Adrenal gland (tissue), 12 donors: ENCODE measurements around the gene BRSK2. TPM values are rescaled to one million over a fixed set of nuclear protein-coding genes. Genes with fewer than 3 reads are reported as not detected.

Experiments used
- DNase-seq, 7 donors: peaks; one replicate each; pipeline ENCODE4 v3.0.0-alpha.2; 2019 to 2020
- H3K27ac ChIP-seq, 5 donors: fragments of 200-600 bp; sonication (generic) in 4 of 5; 1 replicate in 3 of 5; 2 replicates in 2 of 5; pipeline versions ENCODE4 v1.5.1 to v1.8.0; 2016 to 2020; ENCODE audit warnings: mild to moderate bottlenecking in 1 of 5
- H3K27me3 ChIP-seq: fragments of 200-600 bp; 2 replicates; pipeline ENCODE4 v1.8.0; 2021
- H3K36me3 ChIP-seq, 2 donors: fragments of 200-600 bp; replicated peaks in 1 of 2; 1 replicate in 1 of 2; 2 replicates in 1 of 2; pipeline versions ENCODE4 v1.5.1 to v1.8.0; 2018 to 2022
- H3K4me1 ChIP-seq, 2 donors: fragments of 200-600 bp; replicated peaks in 1 of 2; 1 replicate in 1 of 2; 2 replicates in 1 of 2; pipeline versions ENCODE4 v1.5.1 to v1.8.0; 2018 to 2021
- H3K4me3 ChIP-seq, 4 donors: fragments of 200-600 bp; sonication (generic) in 3 of 4; one replicate each; pipeline ENCODE4 v1.5.1; 2016 to 2018
- H3K9me3 ChIP-seq, 3 donors: fragments of 200-600 bp; sonication (generic) in 1 of 3; replicated peaks in 1 of 3; 1 replicate in 2 of 3; 2 replicates in 1 of 3; pipeline versions ENCODE4 v1.5.1 to v1.8.0; 2016 to 2021
- CTCF ChIP-seq, 6 experiments: fragments of 450-650 bp in 4 of 6; fragments of 200-600 bp in 2 of 6; sonication (generic) in 1 of 6; IDR thresholded peaks; 1 replicate in 5 of 6; 2 replicates in 1 of 6; pipeline versions ENCODE4 v1.5.1 to v1.8.0; 2016 to 2021; ENCODE audit warnings: antibody characterized with exemption in 6 of 6, mild to moderate bottlenecking in 2 of 6, moderate library complexity in 1 of 6
- POLR2A ChIP-seq, 2 donors: fragments of 450-650 bp; IDR thresholded peaks; one replicate each; pipeline ENCODE4 v1.6.1; 2017; ENCODE audit warnings: antibody characterized with exemption in 2 of 2, mild to moderate bottlenecking in 2 of 2, moderate library complexity in 1 of 2
- WGBS, 4 donors: extraction: QIAGEN DNeasy Blood & Tissue Kit in 2 of 4; methylation state at CpG; one replicate each; pipeline versions ENCODE4 v1.1.5 to v1.1.7; 2013 to 2017; 5-methylcytosine and 5-hydroxymethylcytosine counted together
- intact Hi-C, 2 donors: fragments of 100-400 bp; cut with DNase I; formaldehyde crosslinking; loops; one replicate each; pipeline versions ENCODE4 v1.14.1 to v1.15.0; 2022 to 2023
- polyA plus RNA-seq, 3 donors: library from polyadenylated mRNA; stranded (reverse); fragments of 200-250 nt in 2 of 3; fragments of 350-450 nt in 1 of 3; fragmentation: Illumina TruSeq in 1 of 3; extraction: RNeasy Lipid Tissue Mini Kit (QIAGEN cat#74804) in 1 of 3; gene quantifications; one replicate each; pipeline ENCODE4 v1.2.3, GENCODE V29; 2013 to 2014
- total RNA-seq, 9 donors: library from RNA; depleted of rRNA in 4 of 9; stranded (reverse); fragments of >200 nt in 4 of 9; fragments of 120-200 nt in 1 of 9; fragmentation: NEBNext Ultra II Directional in 1 of 9; extraction: Animal tissue kit (Norgen Biotek cat#: 25700) in 1 of 9; gene quantifications; one replicate each; pipeline versions ENCODE4 v1.1.0 to v1.2.4, GENCODE V29; 2013 to 2023
- donor health status: healthy with polysubstance abuse.
- donor health status: Bipolar disorder and iron deficiency.
- donor health status: DM: yes; HTN: yes; CAD: no.
- donor health status: DM: no; HTN: no; CAD: no.
- donor health status: DM: no; HTN: no; CAD: no.
- donor health status: DM: yes; HTN: yes; CAD: no.

BRSK2 gene
- total and polyA plus RNA-seq, 12 donors, result 0.18 to 24.5 (median 1.4) TPM; not detected in 1

- peaks cover 0 to 11% of the 10 kb centered on the region in 2 donors for H3K4me1 ChIP-seq
Measured at GRCh38 chr11:1496761-1497095, 107.0 kb downstream of the BRSK2 start.

GRCh38 chr11:1497600-1497999, 107.9 kb downstream of the BRSK2 start:
- H3K27me3 ChIP-seq, result no peaks in the 10 kb centered on the region
- WGBS, 4 donors, result 76 to 87% (median 83%) methylated on average over 5 of the region's 5 CpGs
- peaks cover 0 to 16% of the 10 kb centered on the region in 2 donors for H3K4me1 ChIP-seq
- intact Hi-C loops, result no loop called here
- TF ChIP-seq CTCF (IDR thresholded peaks at IDR 0.05) (no peak), POLR2A (IDR thresholded peaks at IDR 0.05) (no peak)
- peak in 1 of 7 donors; percentile 9 for DNase-seq
- no peak overlapping the region for H3K27ac ChIP-seq
- H3K36me3 ChIP-seq, result no peaks in the 10 kb centered on the region
- no peaks in the 10 kb centered on the region for H3K9me3 ChIP-seq
- no peak overlapping the region for H3K4me3 ChIP-seq

More at GRCh38 chr11:1496761-1497095, 107.0 kb downstream of the BRSK2 start:
- no peaks in the 10 kb centered on the region for H3K9me3 ChIP-seq
- H3K27ac ChIP-seq, result no peak overlapping the region
- intact Hi-C loops, result no loop called here
- no peaks in the 10 kb centered on the region for H3K27me3 ChIP-seq
- no peak for TF ChIP-seq CTCF (IDR thresholded peaks at IDR 0.05)
- no peak for TF ChIP-seq POLR2A (IDR thresholded peaks at IDR 0.05)
- no peaks in the 10 kb centered on the region for H3K36me3 ChIP-seq
- DNase-seq, result peak in 1 of 7 donors; percentile 0
- 77 to 93% (median 86%) methylated on average over 3 of the region's 3 CpGs for WGBS, 4 donors
- H3K4me3 ChIP-seq, result no peak overlapping the region

- H3K36me3 ChIP-seq, result no peaks in the 10 kb centered on the region
Measured at GRCh38 chr11:1498262-1498661, 108.5 kb downstream of the BRSK2 start.

GRCh38 chr11:1499261-1499890, 109.6 kb downstream of the BRSK2 start:
- no peak for TF ChIP-seq CTCF (IDR thresholded peaks at IDR 0.05)
- TF ChIP-seq POLR2A (IDR thresholded peaks at IDR 0.05), result no peak
- no peaks in the 10 kb centered on the region for H3K9me3 ChIP-seq
- intact Hi-C loops, result no loop called here
- 88 to 94% (median 91%) methylated on average over 15 to 28 of the region's 28 CpGs for WGBS, 4 donors
- no peak overlapping the region for H3K4me3 ChIP-seq
- H3K27me3 ChIP-seq, result no peaks in the 10 kb centered on the region
- DNase-seq, result peak in 1 of 7 donors; percentile 13
- H3K4me1 ChIP-seq, result peaks cover 9 to 28% of the 10 kb centered on the region in 2 donors
- H3K36me3 ChIP-seq, result no peaks in the 10 kb centered on the region
- H3K27ac ChIP-seq, result no peak overlapping the region

More at GRCh38 chr11:1498262-1498661, 108.5 kb downstream of the BRSK2 start:
- Histone ChIP-seq H3K4me1 (peaks cover 0 to 20% of the 10 kb centered on the region in 2 donors), H3K27me3 (no peaks in the 10 kb centered on the region), H3K27ac (no peak overlapping the region), H3K9me3 (no peaks in the 10 kb centered on the region), H3K4me3 (no peak overlapping the region)
- TF ChIP-seq POLR2A (IDR thresholded peaks at IDR 0.05) (no peak), CTCF (IDR thresholded peaks at IDR 0.05) (no peak)
- WGBS, 4 donors, result 93 to 99% (median 96%) methylated on average over 13 of the region's 13 CpGs
- intact Hi-C loops, result no loop called here
- peak in 1 of 7 donors; percentile 6 for DNase-seq
